Pancreas (tissue), 10 donors: ENCODE results near the gene PRRC2B. TPM values are rescaled to one million over a fixed set of nuclear protein-coding genes. Genes with fewer than 3 reads are reported as not detected.
"Not testable (repeated sequence)": the region's sequence is repeated elsewhere in the genome, so short reads cannot be mapped to it uniquely, and the experiment has no call there.

Experiments
- ATAC-seq, 4 donors: fragments of 200-7000 bp; cut with Tn5 transposase; one replicate each; pipeline versions ENCODE4 v1.8.0 to v1.9.1; 2020; ENCODE audit warnings: mild to moderate bottlenecking in 4 of 4, moderate library complexity in 4 of 4
- DNase-seq, 6 donors: peaks; one replicate each; pipeline ENCODE4 v3.0.0-alpha.2; 2020
- FAIRE-seq: peaks from 2 replicates; lab custom pipeline; 2012; peaks lifted over from hg19 to GRCh38; lab: Jason Lieb, UNC
- H3K27ac ChIP-seq, 4 donors: fragments of 200-600 bp; sonication (generic); 1 replicate in 3 of 4; 2 replicates in 1 of 4; pipeline versions ENCODE4 v1.5.0 to v1.8.0; 2020
- H3K27me3 ChIP-seq, 4 donors: fragments of 200-600 bp; one replicate each; pipeline ENCODE4 v1.8.0; 2021
- H3K36me3 ChIP-seq, 3 donors: fragments of 200-600 bp; sonication (generic) in 1 of 3; one replicate each; pipeline versions ENCODE4 v1.5.0 to v1.8.0; 2020 to 2021
- H3K4me1 ChIP-seq, 3 donors: fragments of 200-600 bp; one replicate each; pipeline ENCODE4 v1.8.0; 2021
- H3K4me3 ChIP-seq, 4 donors: fragments of 200-600 bp; sonication (generic) in 2 of 4; one replicate each; pipeline versions ENCODE4 v1.5.0 to v1.8.0; 2020 to 2021
- H3K9me3 ChIP-seq, 4 donors: fragments of 200-600 bp; one replicate each; pipeline ENCODE4 v1.8.0; 2021
- WGBS, 2 donors: extraction: QIAGEN DNeasy Blood & Tissue Kit; methylation state at CpG; one replicate each; pipeline ENCODE4 v1.1.7; 2013; 5-methylcytosine and 5-hydroxymethylcytosine counted together
- intact Hi-C, 3 donors: fragments of 100-400 bp; cut with DNase I; formaldehyde crosslinking; loops; one replicate each; pipeline versions ENCODE4 v1.11.1 to v1.14.2; 2022
- polyA plus RNA-seq, 2 donors: library from polyadenylated mRNA; stranded (reverse); fragments of 200-250 nt; gene quantifications; one replicate each; pipeline ENCODE4 v1.2.3, GENCODE V29; 2013
- total RNA-seq, 6 donors: library from RNA; stranded (reverse); fragmentation: NEBNext Ultra II Directional in 4 of 6; extraction: Animal tissue kit (Norgen Biotek cat#: 25700) in 4 of 6; gene quantifications; one replicate each; pipeline versions ENCODE4 v1.2.1 to v1.2.4, GENCODE V29; 2021 to 2023
- TF ChIP-seq, protein P1 (sequence below), 4 donors: fragments of 200-600 bp; sonication (generic) in 3 of 4; IDR thresholded peaks; one replicate each; pipeline versions ENCODE4 v1.5.0 to v1.8.0; 2021; ENCODE audit warnings: antibody characterized with exemption in 4 of 4
- donor health status: healthy with polysubstance abuse.
- donor health status: DM: no; HTN: no; CAD: no; lungs with moderate emphysema.
- donor health status: DM: no; HTN: no; CAD: no.
- donor health status: control.
- donor health status: control.
- donor health status: Bipolar disorder and iron deficiency.
- donor health status: DM: yes; HTN: yes; CAD: no.
- donor health status: DM: no; HTN: no; CAD: no.
- donor health status: DM: no; HTN: no; CAD: no.
- donor health status: DM: yes; HTN: yes; CAD: no.

Gene PRRC2B
- total and polyA plus RNA-seq, 8 donors, result 44.8 to 132 (median 90.3) TPM

DNA sequence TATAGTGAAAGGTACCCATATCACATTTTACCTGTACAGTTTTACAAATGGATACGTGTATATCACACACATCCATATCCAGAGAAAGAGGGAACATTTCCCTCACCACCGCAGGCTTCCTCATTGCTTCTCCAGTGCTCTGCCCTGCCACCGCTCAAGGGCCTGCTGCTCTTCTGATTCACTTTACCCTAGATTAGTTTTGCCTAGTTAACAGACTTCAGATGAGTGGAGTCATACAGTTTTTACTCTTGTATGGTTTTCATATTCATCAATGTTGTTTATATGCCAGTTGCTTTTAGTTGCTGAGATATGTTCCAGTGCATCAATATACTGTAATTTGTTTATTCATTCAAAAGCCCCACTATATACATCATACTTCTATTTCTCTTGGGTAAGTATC is 54.9 kb downstream of the PRRC2B start:
- Histone ChIP-seq H3K4me1 (peaks cover 6 to 18% (median 6%) of the 10 kb centered on the region in 3 donors), H3K36me3 (peaks cover 4 to 49% (median 28%) of the 10 kb centered on the region in 3 donors), H3K27me3 (no peaks in the 10 kb centered on the region), H3K27ac (no peak overlapping the region), H3K4me3 (no peak overlapping the region), H3K9me3 (no peaks in the 10 kb centered on the region)
- no peak for ATAC-seq
- WGBS, 2 donors, result 93 to 96% methylated on average over 3 of the region's 3 CpGs
- peak in 2 of 6 donors; percentile 1 to 6 for DNase-seq
- FAIRE-seq, result no peak
- TF ChIP-seq, protein P1, sequence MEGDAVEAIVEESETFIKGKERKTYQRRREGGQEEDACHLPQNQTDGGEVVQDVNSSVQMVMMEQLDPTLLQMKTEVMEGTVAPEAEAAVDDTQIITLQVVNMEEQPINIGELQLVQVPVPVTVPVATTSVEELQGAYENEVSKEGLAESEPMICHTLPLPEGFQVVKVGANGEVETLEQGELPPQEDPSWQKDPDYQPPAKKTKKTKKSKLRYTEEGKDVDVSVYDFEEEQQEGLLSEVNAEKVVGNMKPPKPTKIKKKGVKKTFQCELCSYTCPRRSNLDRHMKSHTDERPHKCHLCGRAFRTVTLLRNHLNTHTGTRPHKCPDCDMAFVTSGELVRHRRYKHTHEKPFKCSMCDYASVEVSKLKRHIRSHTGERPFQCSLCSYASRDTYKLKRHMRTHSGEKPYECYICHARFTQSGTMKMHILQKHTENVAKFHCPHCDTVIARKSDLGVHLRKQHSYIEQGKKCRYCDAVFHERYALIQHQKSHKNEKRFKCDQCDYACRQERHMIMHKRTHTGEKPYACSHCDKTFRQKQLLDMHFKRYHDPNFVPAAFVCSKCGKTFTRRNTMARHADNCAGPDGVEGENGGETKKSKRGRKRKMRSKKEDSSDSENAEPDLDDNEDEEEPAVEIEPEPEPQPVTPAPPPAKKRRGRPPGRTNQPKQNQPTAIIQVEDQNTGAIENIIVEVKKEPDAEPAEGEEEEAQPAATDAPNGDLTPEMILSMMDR (IDR thresholded peaks at IDR 0.05), result no peak
- intact Hi-C loops, result no loop called here

DNA sequence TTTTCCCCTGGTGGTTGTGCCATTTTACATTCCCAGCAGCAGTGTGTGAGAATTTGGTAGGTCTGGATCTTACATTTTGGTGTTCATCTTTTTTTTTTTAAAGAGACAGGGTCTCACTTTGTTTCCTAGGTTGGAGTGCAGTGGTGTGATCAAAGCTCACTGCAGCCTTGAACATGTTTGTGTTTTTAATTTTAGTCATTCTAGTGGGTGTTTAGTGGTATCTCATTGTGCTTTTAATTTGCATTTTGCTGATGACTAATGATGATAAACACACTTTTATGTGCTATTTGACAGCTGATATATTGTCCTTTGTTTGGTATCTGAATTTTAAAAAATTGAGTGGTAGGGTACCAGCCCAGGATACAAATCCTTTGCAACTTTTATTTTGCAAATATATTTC is 55.4 kb downstream of the PRRC2B start:
- no peak overlapping the region for H3K4me3 ChIP-seq
- peaks cover 6 to 18% (median 6%) of the 10 kb centered on the region in 3 donors for H3K4me1 ChIP-seq
- no peaks in the 10 kb centered on the region for H3K9me3 ChIP-seq
- TF ChIP-seq, protein P1 (IDR thresholded peaks at IDR 0.05), result no peak
- ATAC-seq (no peak), FAIRE-seq (no peak), DNase-seq (no peak)
- H3K27ac ChIP-seq, result no peak overlapping the region
- intact Hi-C loops, result no loop called here
- peaks cover 4 to 44% (median 26%) of the 10 kb centered on the region in 3 donors for H3K36me3 ChIP-seq
- no peaks in the 10 kb centered on the region for H3K27me3 ChIP-seq

DNA sequence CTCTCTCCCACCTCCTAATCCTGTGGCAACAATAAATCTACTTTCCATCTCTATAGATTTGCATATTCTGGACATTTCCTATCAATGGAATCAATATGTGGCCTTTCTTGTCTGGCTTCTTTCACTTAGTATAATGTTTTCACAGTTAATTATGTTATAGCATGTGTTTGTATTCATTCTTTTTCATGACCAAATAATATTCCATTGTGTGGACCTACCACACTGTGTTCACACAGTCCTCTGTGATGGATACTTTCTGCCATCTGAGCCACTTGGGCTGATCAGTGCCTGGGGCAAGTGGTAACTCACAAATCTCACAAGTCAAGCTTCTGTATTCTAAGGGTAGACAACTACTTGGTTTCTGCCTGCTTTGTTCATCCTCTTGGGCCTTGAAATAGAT is 60.1 kb downstream of the PRRC2B start:
- H3K9me3 ChIP-seq, result no peaks in the 10 kb centered on the region
- no peak overlapping the region for H3K27ac ChIP-seq
- no peak for FAIRE-seq
- no peaks in the 10 kb centered on the region for H3K27me3 ChIP-seq
- TF ChIP-seq, protein P1 (IDR thresholded peaks at IDR 0.05), result no peak
- intact Hi-C loops, result no loop called here
- H3K4me1 ChIP-seq, result peaks cover 6 to 8% (median 6%) of the 10 kb centered on the region in 3 donors
- H3K4me3 ChIP-seq, result no peak overlapping the region
- no peak for ATAC-seq
- peaks cover under 1 to 37% (median 18%) of the 10 kb centered on the region in 3 donors for H3K36me3 ChIP-seq
- peak in 1 of 6 donors; percentile 0 for DNase-seq

DNA sequence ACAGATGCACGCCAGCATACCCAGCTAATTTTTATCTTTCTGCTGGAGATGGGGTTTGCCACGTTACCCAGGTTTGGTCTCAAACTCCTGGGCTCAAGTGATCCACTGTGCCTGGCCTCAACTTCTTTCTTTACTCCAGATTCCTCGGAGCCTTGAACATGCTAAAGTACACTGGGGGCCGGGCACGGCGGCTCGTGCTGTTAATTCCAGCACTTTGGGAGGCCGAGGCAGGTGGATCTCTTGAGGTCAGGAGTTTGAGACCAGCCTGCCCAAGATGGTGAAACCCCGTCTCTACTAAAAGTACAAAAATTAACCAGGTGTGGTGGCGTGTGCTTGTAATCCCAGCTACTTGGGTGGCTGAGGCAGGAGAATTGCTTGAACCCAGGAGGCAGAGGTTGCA is 61.8 kb downstream of the PRRC2B start:
- H3K27me3 ChIP-seq, H3K4me1 ChIP-seq, intact Hi-C loops, H3K9me3 ChIP-seq, ATAC-seq, H3K4me3 ChIP-seq, H3K27ac ChIP-seq, FAIRE-seq: not testable (repeated sequence)
- peak in 1 of 6 donors; percentile 15 for DNase-seq
- peaks cover 0 to 42% (median 18%) of the 10 kb centered on the region in 3 donors for H3K36me3 ChIP-seq
- WGBS, 2 donors, result 96 to 97% methylated on average over 10 of the region's 10 CpGs

DNA sequence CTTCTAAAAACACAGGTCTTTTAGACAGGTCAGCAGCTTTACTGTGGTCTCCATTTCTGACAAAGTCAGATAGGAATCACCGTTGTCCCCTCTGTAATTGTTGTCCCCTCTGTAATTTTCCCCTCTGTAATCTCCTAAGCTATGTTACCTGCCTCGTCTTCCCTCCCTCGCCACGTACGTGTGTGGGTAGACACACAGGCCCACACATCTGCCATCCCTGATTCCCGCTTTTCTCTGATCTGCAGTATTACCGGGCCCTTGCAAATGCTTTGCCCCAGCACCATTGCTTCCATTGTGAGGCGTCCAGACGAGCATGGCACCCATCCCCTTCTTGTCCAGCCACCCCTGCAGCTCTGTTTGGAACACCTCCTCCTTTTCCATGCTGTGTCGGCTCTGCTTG is 63.9 kb downstream of the PRRC2B start:
- Histone ChIP-seq H3K27ac (no peak overlapping the region), H3K4me1 (no peaks in the 10 kb centered on the region), H3K9me3 (no peaks in the 10 kb centered on the region), H3K36me3 (peaks cover 4 to 55% (median 26%) of the 10 kb centered on the region in 3 donors), H3K27me3 (no peaks in the 10 kb centered on the region), H3K4me3 (no peak overlapping the region)
- FAIRE-seq (no peak), DNase-seq (no peak), ATAC-seq (no peak)
- intact Hi-C loops, result no loop called here
- TF ChIP-seq, protein P1 (IDR thresholded peaks at IDR 0.05), result no peak
- WGBS, 2 donors, result 91 to 94% methylated on average over 10 of the region's 10 CpGs
